ENCODE data around the gene OR2G6.
"Not testable (repeated sequence)": the region's sequence is repeated elsewhere in the genome, so short reads cannot be mapped to it uniquely, and the experiment has no call there.

DNA sequence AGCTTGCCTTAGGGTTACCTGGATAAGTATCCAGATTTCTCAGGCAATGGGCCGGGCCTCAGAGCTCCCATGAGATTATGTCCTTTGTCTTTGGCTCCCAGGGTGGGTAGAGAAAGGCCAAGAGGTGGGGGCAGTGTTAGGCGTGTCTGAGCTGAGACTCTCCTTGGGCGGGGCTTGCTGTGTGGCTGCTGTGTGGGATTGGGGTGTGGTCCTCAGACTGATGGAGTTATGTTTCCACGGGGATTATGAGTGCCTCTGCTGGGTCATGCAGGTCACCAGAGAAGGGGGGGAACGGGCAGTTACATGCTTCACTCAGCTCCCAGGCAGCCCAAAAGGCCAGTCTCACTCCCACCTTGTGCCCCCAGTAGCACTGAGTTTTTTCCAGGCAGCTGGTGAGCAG lies 11.2 kb upstream of the OR2G6 start:
- TF ChIP-seq, protein P1, sequence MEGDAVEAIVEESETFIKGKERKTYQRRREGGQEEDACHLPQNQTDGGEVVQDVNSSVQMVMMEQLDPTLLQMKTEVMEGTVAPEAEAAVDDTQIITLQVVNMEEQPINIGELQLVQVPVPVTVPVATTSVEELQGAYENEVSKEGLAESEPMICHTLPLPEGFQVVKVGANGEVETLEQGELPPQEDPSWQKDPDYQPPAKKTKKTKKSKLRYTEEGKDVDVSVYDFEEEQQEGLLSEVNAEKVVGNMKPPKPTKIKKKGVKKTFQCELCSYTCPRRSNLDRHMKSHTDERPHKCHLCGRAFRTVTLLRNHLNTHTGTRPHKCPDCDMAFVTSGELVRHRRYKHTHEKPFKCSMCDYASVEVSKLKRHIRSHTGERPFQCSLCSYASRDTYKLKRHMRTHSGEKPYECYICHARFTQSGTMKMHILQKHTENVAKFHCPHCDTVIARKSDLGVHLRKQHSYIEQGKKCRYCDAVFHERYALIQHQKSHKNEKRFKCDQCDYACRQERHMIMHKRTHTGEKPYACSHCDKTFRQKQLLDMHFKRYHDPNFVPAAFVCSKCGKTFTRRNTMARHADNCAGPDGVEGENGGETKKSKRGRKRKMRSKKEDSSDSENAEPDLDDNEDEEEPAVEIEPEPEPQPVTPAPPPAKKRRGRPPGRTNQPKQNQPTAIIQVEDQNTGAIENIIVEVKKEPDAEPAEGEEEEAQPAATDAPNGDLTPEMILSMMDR (IDR thresholded peaks at IDR 0.05), result not testable (repeated sequence)
- TF ChIP-seq POLR2A (IDR thresholded peaks at IDR 0.05), result not testable (repeated sequence)
